ENCODE measurements around the gene RAB39A.

DNA sequence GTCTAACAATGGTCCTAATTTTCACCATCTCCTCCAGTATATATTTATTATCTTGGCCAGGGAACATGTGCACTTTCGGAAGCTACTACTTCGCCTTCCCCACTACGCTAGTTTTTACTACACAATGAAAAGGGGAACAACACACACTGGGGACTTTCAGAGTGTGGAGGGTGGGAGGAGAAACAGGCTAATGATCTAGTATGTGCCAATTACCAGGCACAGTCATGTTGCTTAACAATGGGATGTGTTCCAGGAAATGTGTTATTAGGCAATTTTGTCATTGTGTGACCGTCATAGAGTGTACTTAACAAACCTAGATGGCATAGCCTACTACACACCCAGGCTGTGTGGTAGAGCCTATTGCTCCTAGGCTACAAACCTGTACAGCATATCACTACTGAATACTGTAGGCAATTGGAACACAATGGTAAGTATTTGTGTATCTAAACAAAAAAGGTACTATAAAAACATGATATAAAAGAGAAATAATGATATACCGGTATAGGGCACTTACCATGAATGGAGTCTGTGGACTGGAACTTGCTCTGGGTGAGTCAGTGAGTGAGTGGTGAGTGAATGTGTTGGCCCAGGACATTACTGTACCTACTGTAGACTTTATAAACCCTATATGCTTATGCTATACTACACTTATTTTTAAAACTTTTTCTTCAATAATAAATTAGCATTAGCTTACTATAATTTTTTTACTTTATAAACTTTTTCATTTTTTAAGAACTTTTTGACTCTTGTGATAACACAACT, 60.3 kb downstream of the RAB39A start:
- no peak for TF ChIP-seq RAD21 (IDR thresholded peaks at IDR 0.05)
- TF ChIP-seq, protein P1, sequence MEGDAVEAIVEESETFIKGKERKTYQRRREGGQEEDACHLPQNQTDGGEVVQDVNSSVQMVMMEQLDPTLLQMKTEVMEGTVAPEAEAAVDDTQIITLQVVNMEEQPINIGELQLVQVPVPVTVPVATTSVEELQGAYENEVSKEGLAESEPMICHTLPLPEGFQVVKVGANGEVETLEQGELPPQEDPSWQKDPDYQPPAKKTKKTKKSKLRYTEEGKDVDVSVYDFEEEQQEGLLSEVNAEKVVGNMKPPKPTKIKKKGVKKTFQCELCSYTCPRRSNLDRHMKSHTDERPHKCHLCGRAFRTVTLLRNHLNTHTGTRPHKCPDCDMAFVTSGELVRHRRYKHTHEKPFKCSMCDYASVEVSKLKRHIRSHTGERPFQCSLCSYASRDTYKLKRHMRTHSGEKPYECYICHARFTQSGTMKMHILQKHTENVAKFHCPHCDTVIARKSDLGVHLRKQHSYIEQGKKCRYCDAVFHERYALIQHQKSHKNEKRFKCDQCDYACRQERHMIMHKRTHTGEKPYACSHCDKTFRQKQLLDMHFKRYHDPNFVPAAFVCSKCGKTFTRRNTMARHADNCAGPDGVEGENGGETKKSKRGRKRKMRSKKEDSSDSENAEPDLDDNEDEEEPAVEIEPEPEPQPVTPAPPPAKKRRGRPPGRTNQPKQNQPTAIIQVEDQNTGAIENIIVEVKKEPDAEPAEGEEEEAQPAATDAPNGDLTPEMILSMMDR (IDR thresholded peaks at IDR 0.05; ENCODE audit: low read depth, low read length, missing input control) = no peak
- no peak for TF ChIP-seq FOXA1 (IDR thresholded peaks at IDR 0.05)
- TF ChIP-seq EGR1 (IDR thresholded peaks at IDR 0.05; ENCODE audit: low read depth in 2 of 2) = no peak
- TF ChIP-seq, protein P2, sequence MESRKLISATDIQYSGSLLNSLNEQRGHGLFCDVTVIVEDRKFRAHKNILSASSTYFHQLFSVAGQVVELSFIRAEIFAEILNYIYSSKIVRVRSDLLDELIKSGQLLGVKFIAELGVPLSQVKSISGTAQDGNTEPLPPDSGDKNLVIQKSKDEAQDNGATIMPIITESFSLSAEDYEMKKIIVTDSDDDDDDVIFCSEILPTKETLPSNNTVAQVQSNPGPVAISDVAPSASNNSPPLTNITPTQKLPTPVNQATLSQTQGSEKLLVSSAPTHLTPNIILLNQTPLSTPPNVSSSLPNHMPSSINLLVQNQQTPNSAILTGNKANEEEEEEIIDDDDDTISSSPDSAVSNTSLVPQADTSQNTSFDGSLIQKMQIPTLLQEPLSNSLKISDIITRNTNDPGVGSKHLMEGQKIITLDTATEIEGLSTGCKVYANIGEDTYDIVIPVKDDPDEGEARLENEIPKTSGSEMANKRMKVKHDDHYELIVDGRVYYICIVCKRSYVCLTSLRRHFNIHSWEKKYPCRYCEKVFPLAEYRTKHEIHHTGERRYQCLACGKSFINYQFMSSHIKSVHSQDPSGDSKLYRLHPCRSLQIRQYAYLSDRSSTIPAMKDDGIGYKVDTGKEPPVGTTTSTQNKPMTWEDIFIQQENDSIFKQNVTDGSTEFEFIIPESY (IDR thresholded peaks at IDR 0.05) = no peak
- TF ChIP-seq TAF1 (conservative IDR thresholded peaks at IDR 0.05) = no peak
- TF ChIP-seq, protein P3, sequence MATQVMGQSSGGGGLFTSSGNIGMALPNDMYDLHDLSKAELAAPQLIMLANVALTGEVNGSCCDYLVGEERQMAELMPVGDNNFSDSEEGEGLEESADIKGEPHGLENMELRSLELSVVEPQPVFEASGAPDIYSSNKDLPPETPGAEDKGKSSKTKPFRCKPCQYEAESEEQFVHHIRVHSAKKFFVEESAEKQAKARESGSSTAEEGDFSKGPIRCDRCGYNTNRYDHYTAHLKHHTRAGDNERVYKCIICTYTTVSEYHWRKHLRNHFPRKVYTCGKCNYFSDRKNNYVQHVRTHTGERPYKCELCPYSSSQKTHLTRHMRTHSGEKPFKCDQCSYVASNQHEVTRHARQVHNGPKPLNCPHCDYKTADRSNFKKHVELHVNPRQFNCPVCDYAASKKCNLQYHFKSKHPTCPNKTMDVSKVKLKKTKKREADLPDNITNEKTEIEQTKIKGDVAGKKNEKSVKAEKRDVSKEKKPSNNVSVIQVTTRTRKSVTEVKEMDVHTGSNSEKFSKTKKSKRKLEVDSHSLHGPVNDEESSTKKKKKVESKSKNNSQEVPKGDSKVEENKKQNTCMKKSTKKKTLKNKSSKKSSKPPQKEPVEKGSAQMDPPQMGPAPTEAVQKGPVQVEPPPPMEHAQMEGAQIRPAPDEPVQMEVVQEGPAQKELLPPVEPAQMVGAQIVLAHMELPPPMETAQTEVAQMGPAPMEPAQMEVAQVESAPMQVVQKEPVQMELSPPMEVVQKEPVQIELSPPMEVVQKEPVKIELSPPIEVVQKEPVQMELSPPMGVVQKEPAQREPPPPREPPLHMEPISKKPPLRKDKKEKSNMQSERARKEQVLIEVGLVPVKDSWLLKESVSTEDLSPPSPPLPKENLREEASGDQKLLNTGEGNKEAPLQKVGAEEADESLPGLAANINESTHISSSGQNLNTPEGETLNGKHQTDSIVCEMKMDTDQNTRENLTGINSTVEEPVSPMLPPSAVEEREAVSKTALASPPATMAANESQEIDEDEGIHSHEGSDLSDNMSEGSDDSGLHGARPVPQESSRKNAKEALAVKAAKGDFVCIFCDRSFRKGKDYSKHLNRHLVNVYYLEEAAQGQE (IDR thresholded peaks at IDR 0.05) = no peak
- TF ChIP-seq, protein P4, sequence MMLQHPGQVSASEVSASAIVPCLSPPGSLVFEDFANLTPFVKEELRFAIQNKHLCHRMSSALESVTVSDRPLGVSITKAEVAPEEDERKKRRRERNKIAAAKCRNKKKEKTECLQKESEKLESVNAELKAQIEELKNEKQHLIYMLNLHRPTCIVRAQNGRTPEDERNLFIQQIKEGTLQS (IDR thresholded peaks at IDR 0.05) = no peak
- TF ChIP-seq, protein P5, sequence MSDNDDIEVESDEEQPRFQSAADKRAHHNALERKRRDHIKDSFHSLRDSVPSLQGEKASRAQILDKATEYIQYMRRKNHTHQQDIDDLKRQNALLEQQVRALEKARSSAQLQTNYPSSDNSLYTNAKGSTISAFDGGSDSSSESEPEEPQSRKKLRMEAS (IDR thresholded peaks at IDR 0.05) = no peak
- TF ChIP-seq YY1 (IDR thresholded peaks at IDR 0.05) = no peak
- no peak for TF ChIP-seq JUND (IDR thresholded peaks at IDR 0.05)
